Mucosa of descending colon (tissue), 3 donors: ENCODE measurements around the gene KCNN3. TPM values are rescaled to one million over a fixed set of nuclear protein-coding genes. Genes with fewer than 3 reads are reported as not detected.

ENCODE experiments used
- ATAC-seq: fragments of 200-7000 bp; cut with Tn5 transposase; one replicate; pipeline ENCODE4 v1.9.1; 2020; ENCODE audit warnings: mild to moderate bottlenecking, moderate library complexity
- DNase-seq, 3 donors: peaks; one replicate each; pipeline ENCODE4 v3.0.0-alpha.2; 2020
- H3K36me3 ChIP-seq: fragments of 200-600 bp; one replicate; pipeline ENCODE4 v1.8.0; 2021; ENCODE audit warnings: low read depth, mild to moderate bottlenecking
- H3K4me1 ChIP-seq: fragments of 200-600 bp; one replicate; pipeline ENCODE4 v1.8.0; 2021; ENCODE audit warnings: low read depth, mild to moderate bottlenecking
- H3K4me3 ChIP-seq: fragments of 200-600 bp; one replicate; pipeline ENCODE4 v1.8.0; 2021; ENCODE audit warnings: mild to moderate bottlenecking
- H3K9me3 ChIP-seq: fragments of 200-600 bp; one replicate; pipeline ENCODE4 v1.8.0; 2021; ENCODE audit warnings: mild to moderate bottlenecking
- CTCF ChIP-seq: fragments of 200-600 bp; IDR thresholded peaks from one replicate; pipeline ENCODE4 v1.8.0; 2022; ENCODE audit warnings: antibody characterized with exemption, mild to moderate bottlenecking
- intact Hi-C, 2 donors: fragments of 100-400 bp; cut with DNase I in 1 of 2; cut with micrococcal nuclease in 1 of 2; formaldehyde crosslinking; loops; one replicate each; pipeline versions ENCODE4 v1.11.0 to v1.11.1; 2022; cut with DNase I, micrococcal nuclease
- total RNA-seq, 3 donors: library from RNA; stranded (reverse); fragmentation: NEBNext Ultra II Directional in 2 of 3; extraction: Animal tissue kit (Norgen Biotek cat#: 25700) in 2 of 3; gene quantifications; one replicate each; pipeline versions ENCODE4 v1.2.1 to v1.2.4, GENCODE V29; 2021 to 2023
- donor health status: DM: no; HTN: no; CAD: no; lungs with moderate emphysema.
- donor health status: DM: no; HTN: no; CAD: no.
- donor health status: DM: no; HTN: yes; CAD: no.

KCNN3 gene
- total RNA-seq, 3 donors from 2014 or later, result 1.5 to 19.3 (median 2.0) TPM

DNA sequence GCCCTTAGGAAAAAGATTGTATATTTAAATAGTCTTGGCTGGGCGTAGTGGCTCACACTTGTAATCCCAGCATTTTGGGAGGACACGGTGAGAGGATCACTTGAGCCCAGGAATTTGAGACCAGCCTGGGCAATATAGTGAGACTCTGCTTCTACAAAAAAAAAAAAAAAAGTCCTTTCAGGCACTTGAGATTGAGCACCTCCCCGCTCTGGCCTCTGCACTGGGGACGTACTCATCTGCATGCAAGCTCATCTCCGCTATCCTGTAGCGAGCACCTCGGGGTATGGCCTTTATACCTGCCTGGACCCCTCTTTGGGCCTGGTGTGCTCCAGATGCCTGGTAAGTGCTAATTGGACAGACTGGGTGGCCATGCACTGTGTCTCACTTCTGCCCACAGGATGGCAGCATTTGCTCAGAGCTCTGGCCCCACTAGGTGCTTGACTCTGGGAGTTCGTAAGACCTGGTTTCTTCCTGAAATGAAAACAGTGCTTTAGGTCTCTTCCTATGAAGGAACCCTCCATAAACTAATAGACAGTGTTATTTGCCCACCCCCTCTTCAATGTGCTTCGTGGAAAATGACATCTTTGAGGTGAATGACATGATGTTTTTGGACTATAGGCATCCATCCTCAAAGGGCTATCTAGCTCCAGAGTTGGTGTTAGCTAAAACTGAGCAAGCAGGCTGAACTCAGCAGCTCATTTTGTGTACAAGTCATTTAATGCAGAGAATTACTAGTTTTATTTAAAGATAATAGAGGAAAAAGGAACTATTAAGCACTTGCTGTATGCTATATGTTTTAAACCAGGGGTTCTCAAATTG is 200.4 kb downstream of the KCNN3 start:
- H3K36me3 ChIP-seq, result no peaks in the 10 kb centered on the region
- no peaks in the 10 kb centered on the region for H3K4me1 ChIP-seq
- ATAC-seq (peak; percentile 86), DNase-seq (peak in 2 of 3 donors; percentile 72 to 75)
- H3K4me3 ChIP-seq, result no peak overlapping the region
- no peaks in the 10 kb centered on the region for H3K9me3 ChIP-seq
- intact Hi-C loops, result loop anchor here in 1 of 2 donors (5.0 kb wide), 1 partner anchor 208 kb away; no protein-coding TSS in a partner anchor
- TF ChIP-seq CTCF, result peak; percentile 26

- intact Hi-C loops, result loop anchor here in 1 of 2 donors (5.0 kb wide), 1 partner anchor 211 kb away; no protein-coding TSS in a partner anchor
Measured at GRCh38 chr1:154666051-154666790, 203.9 kb downstream of the KCNN3 start.

GRCh38 chr1:154664331-154665002 is 205.6 kb downstream of the KCNN3 start:
- Histone ChIP-seq H3K9me3 (no peaks in the 10 kb centered on the region), H3K4me1 (no peaks in the 10 kb centered on the region), H3K4me3 (no peak overlapping the region), H3K36me3 (no peaks in the 10 kb centered on the region)
- ATAC-seq, result no peak
- intact Hi-C loops, result loop anchor here in 1 of 2 donors (5.0 kb wide), 1 partner anchor 213 kb away; no protein-coding TSS in a partner anchor
- TF ChIP-seq CTCF, result no peak
- DNase-seq, result no peak

More at GRCh38 chr1:154666051-154666790, 203.9 kb downstream of the KCNN3 start:
- Histone ChIP-seq H3K36me3 (no peaks in the 10 kb centered on the region), H3K9me3 (no peaks in the 10 kb centered on the region), H3K4me1 (no peaks in the 10 kb centered on the region), H3K4me3 (no peak overlapping the region)
- DNase-seq (no peak), ATAC-seq (no peak)
- TF ChIP-seq CTCF, result no peak

DNA sequence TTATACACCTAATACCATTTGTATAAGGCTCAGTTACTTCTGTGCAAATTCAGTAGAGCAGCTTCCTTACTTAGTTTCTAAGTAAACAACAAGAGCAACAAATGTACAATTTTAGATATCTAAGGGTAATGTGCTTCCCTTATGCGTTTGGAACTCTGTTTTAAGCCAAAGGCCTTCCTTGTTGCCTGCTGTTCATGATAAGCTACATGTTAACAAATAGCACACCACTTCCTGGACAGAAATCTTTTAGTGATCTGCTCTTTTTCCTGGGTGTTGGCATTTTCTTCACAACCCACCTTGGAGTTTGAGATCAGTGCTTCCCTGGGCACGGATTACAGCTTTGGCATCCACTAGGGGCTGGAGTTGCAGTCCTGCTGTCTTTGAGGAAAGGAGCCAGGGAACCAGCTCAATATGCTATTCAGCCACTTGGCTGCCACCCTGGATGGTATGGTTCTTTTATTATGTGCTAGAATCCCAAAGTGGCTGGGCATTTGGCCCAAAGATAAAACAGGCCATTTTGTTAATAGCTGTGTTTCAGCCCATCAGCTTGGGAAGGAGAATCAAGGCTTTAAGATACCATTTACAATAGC is 206.5 kb downstream of the KCNN3 start:
- DNase-seq, result no peak
- intact Hi-C loops, result no loop called here
- no peak for ATAC-seq
- Histone ChIP-seq H3K36me3 (no peaks in the 10 kb centered on the region), H3K4me3 (no peak overlapping the region), H3K4me1 (no peaks in the 10 kb centered on the region), H3K9me3 (no peaks in the 10 kb centered on the region)
- no peak for TF ChIP-seq CTCF

GRCh38 chr1:154661110-154661509 is 209.0 kb downstream of the KCNN3 start:
- no peaks in the 10 kb centered on the region for H3K4me1 ChIP-seq
- TF ChIP-seq CTCF, result no peak
- H3K4me3 ChIP-seq, result no peak overlapping the region
- intact Hi-C loops, result no loop called here
- DNase-seq (no peak), ATAC-seq (no peak)
- no peaks in the 10 kb centered on the region for H3K9me3 ChIP-seq
- no peaks in the 10 kb centered on the region for H3K36me3 ChIP-seq
